ENCODE results near the gene MYL5.

DNA sequence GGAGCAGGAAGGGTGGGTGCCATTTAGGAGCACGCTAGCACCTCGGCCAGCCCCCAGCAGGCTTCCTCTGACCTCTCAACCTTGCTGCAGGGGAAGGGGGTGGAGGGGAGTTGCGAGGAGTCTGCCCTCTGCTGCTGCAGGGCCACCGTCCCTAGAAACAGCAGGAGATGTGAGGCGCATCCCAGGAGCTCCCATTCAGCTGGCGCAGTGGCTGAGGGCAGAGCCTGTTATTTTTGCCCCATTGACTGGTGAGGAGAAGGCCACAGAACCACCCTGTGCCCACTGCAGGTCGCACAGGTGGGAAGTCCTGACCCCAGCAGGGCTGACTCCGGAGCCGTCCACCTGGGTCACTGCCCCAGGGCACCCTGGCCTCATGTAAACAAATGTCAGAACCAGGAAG lies 40.9 kb upstream of the MYL5 start:
- TF ChIP-seq, protein P1, sequence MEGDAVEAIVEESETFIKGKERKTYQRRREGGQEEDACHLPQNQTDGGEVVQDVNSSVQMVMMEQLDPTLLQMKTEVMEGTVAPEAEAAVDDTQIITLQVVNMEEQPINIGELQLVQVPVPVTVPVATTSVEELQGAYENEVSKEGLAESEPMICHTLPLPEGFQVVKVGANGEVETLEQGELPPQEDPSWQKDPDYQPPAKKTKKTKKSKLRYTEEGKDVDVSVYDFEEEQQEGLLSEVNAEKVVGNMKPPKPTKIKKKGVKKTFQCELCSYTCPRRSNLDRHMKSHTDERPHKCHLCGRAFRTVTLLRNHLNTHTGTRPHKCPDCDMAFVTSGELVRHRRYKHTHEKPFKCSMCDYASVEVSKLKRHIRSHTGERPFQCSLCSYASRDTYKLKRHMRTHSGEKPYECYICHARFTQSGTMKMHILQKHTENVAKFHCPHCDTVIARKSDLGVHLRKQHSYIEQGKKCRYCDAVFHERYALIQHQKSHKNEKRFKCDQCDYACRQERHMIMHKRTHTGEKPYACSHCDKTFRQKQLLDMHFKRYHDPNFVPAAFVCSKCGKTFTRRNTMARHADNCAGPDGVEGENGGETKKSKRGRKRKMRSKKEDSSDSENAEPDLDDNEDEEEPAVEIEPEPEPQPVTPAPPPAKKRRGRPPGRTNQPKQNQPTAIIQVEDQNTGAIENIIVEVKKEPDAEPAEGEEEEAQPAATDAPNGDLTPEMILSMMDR (IDR thresholded peaks at IDR 0.05; ENCODE audit: low read length) = no peak
- no peak for TF ChIP-seq EZH2 (IDR thresholded peaks at IDR 0.05; ENCODE audit: borderline replicate concordance, low read length)
